Glomerular endothelial cell (primary cell): ENCODE measurements around the gene XPNPEP2. TPM values are rescaled to one million over a fixed set of nuclear protein-coding genes. Genes with fewer than 3 reads are reported as not detected.

Experiments
- DNase-seq: peaks from one replicate; pipeline ENCODE4 v3.0.0-alpha.2; 2011; ENCODE audit warnings: low read depth, low spot score; ENCODE audit errors: extremely low read depth
- total RNA-seq: library from RNA; depleted of rRNA; stranded (reverse); fragments of >200 nt; gene quantifications from 2 replicates; pipeline ENCODE4 v1.2.3, GENCODE V29; 2015

The XPNPEP2 gene
- total RNA-seq, 1 donor from 2014 or later = not detected

- no peak for DNase-seq
These were observed 38.6 kb downstream of the XPNPEP2 start for GRCh38 chrX:129777218-129778030.

- DNase-seq = no peak
These were observed 40.4 kb downstream of the XPNPEP2 start for GRCh38 chrX:129779086-129779672.

- DNase-seq = no peak
These were observed 41.0 kb downstream of the XPNPEP2 start, which contains the start of gene SASH3 for GRCh38 chrX:129779747-129780146. SASH3 (plus strand) TSS chrX:129779949; CDS start chrX:129780098, 149 bp downstream.

GRCh38 chrX:129780441-129781105, 41.8 kb downstream of the XPNPEP2 start:
- DNase-seq = no peak

GRCh38 chrX:129781134-129781672, 42.4 kb downstream of the XPNPEP2 start:
- no peak for DNase-seq

GRCh38 chrX:129781680-129782495, 43.1 kb downstream of the XPNPEP2 start:
- no peak for DNase-seq

GRCh38 chrX:129782706-129783105, 43.9 kb downstream of the XPNPEP2 start:
- DNase-seq = no peak

GRCh38 chrX:129783291-129783713, 44.5 kb downstream of the XPNPEP2 start:
- DNase-seq = no peak

- no peak for DNase-seq
These were observed 45.6 kb downstream of the XPNPEP2 start for GRCh38 chrX:129784371-129784770.

- no peak for DNase-seq
These were observed 46.6 kb downstream of the XPNPEP2 start for GRCh38 chrX:129785160-129785947.

GRCh38 chrX:129786210-129786651, 47.5 kb downstream of the XPNPEP2 start:
- no peak for DNase-seq

- DNase-seq = no peak
These were observed 48.7 kb downstream of the XPNPEP2 start for GRCh38 chrX:129787336-129788055.

GRCh38 chrX:129788527-129788926, 49.7 kb downstream of the XPNPEP2 start:
- no peak for DNase-seq

GRCh38 chrX:129790146-129790545, 51.4 kb downstream of the XPNPEP2 start:
- DNase-seq = no peak

GRCh38 chrX:129790808-129791207, 52.0 kb downstream of the XPNPEP2 start:
- no peak for DNase-seq

- no peak for DNase-seq
These were observed 52.6 kb downstream of the XPNPEP2 start for GRCh38 chrX:129791336-129791735.

GRCh38 chrX:129791961-129792570, 53.3 kb downstream of the XPNPEP2 start:
- no peak for DNase-seq

GRCh38 chrX:129792586-129793291, 54.0 kb downstream of the XPNPEP2 start:
- DNase-seq = no peak
